Ovary (tissue), 9 donors: ENCODE measurements around the gene FMNL2. TPM values are rescaled to one million over a fixed set of nuclear protein-coding genes. Genes with fewer than 3 reads are reported as not detected.

Source experiments
- DNase-seq, 5 donors: peaks; one replicate each; pipeline ENCODE4 v3.0.0-alpha.2; 2019 to 2020
- H3K27ac ChIP-seq, 2 donors: fragments of 200-600 bp; one replicate each; pipeline versions ENCODE4 v1.5.1 to v1.8.0; 2019 to 2022
- H3K27me3 ChIP-seq: fragments of 200-600 bp; one replicate; pipeline ENCODE4 v1.8.0; 2022
- H3K36me3 ChIP-seq: fragments of 200-600 bp; sonication (generic); one replicate; pipeline ENCODE4 v1.5.1; 2019
- H3K4me1 ChIP-seq: one replicate; pipeline ENCODE4 v1.8.1; 2013; ENCODE audit warnings: mild to moderate bottlenecking, moderate library complexity; ENCODE audit not compliant: insufficient read depth
- H3K4me3 ChIP-seq: fragments of 200-600 bp; sonication (generic); one replicate; pipeline ENCODE4 v1.5.1; 2017
- H3K9me3 ChIP-seq, 2 donors: fragments of 200-600 bp in 1 of 2; sonication (generic) in 1 of 2; one replicate each; pipeline versions ENCODE4 v1.5.1 to v1.8.1; 2013 to 2019; ENCODE audit warnings: mild to moderate bottlenecking in 1 of 2, moderate library complexity in 1 of 2
- EP300 ChIP-seq: sonication (generic); formaldehyde crosslinking; IDR thresholded peaks from one replicate; pipeline ENCODE4 v1.6.1; 2017; ENCODE audit warnings: antibody characterized with exemption
- POLR2A ChIP-seq: fragments of 450-650 bp; IDR thresholded peaks from one replicate; pipeline ENCODE4 v1.6.1; 2017; ENCODE audit warnings: antibody characterized with exemption, mild to moderate bottlenecking, moderate library complexity
- WGBS, 3 donors: extraction: QIAGEN DNeasy Blood & Tissue Kit in 1 of 3; methylation state at CpG; one replicate each; pipeline versions ENCODE4 v1.1.5 to v1.1.7; 2013 to 2017; 5-methylcytosine and 5-hydroxymethylcytosine counted together
- intact Hi-C, 4 donors: fragments of 100-400 bp; cut with DNase I; formaldehyde crosslinking; loops; one replicate each; pipeline versions ENCODE4 v1.11.0 to v1.15.1; 2022 to 2023
- polyA plus RNA-seq, 2 donors: library from polyadenylated mRNA; stranded (reverse); fragments of 200-250 nt in 1 of 2; fragments of 350-450 nt in 1 of 2; fragmentation: Illumina TruSeq in 1 of 2; extraction: RNeasy Lipid Tissue Mini Kit (QIAGEN cat#74804) in 1 of 2; gene quantifications; one replicate each; pipeline ENCODE4 v1.2.3, GENCODE V29; 2013 to 2014
- total RNA-seq, 7 donors: library from RNA; depleted of rRNA in 2 of 7; stranded (reverse); fragments of >200 nt in 2 of 7; fragmentation: NEBNext Ultra II Directional in 3 of 7; extraction: Animal tissue kit (Norgen Biotek cat#: 25700) in 3 of 7; gene quantifications; one replicate each; pipeline versions ENCODE4 v1.1.0 to v1.2.4, GENCODE V29; 2016 to 2023
- TF ChIP-seq, protein P1 (sequence below), 3 donors: fragments of 450-650 bp in 2 of 3; fragments of 200-600 bp in 1 of 3; IDR thresholded peaks; one replicate each; pipeline versions ENCODE4 v1.5.1 to v1.8.0; 2016 to 2022; ENCODE audit warnings: antibody characterized with exemption in 3 of 3, mild to moderate bottlenecking in 1 of 3
- donor health status: DM: no; HTN: no; CAD: no; lungs with moderate emphysema.
- donor health status: DM: no; HTN: no; CAD: no.
- donor health status: Bipolar disorder and iron deficiency.
- donor health status: DM: yes; HTN: yes; CAD: no.
- donor health status: DM: no; HTN: no; CAD: no.
- donor health status: DM: yes; HTN: yes; CAD: no.

The FMNL2 gene
- total and polyA plus RNA-seq, 9 donors: 30.3 to 89.1 (median 51.3) TPM

- Histone ChIP-seq H3K4me3 (no peak overlapping the region), H3K27me3 (no peaks in the 10 kb centered on the region), H3K27ac (no peak overlapping the region), H3K9me3 (no peaks in the 10 kb centered on the region), H3K36me3 (no peaks in the 10 kb centered on the region), H3K4me1 (no peaks in the 10 kb centered on the region)
- DNase-seq: no peak
- 69 to 84% (median 71%) methylated on average over 1 of the region's 1 CpG for WGBS, 3 donors
- intact Hi-C loops: no loop called here
- TF ChIP-seq POLR2A: no peak
- TF ChIP-seq, protein P1, sequence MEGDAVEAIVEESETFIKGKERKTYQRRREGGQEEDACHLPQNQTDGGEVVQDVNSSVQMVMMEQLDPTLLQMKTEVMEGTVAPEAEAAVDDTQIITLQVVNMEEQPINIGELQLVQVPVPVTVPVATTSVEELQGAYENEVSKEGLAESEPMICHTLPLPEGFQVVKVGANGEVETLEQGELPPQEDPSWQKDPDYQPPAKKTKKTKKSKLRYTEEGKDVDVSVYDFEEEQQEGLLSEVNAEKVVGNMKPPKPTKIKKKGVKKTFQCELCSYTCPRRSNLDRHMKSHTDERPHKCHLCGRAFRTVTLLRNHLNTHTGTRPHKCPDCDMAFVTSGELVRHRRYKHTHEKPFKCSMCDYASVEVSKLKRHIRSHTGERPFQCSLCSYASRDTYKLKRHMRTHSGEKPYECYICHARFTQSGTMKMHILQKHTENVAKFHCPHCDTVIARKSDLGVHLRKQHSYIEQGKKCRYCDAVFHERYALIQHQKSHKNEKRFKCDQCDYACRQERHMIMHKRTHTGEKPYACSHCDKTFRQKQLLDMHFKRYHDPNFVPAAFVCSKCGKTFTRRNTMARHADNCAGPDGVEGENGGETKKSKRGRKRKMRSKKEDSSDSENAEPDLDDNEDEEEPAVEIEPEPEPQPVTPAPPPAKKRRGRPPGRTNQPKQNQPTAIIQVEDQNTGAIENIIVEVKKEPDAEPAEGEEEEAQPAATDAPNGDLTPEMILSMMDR (IDR thresholded peaks at IDR 0.05): no peak
- TF ChIP-seq EP300: no peak
Measured at GRCh38 chr2:152655880-152656279, 320.9 kb downstream of the FMNL2 start.

DNA sequence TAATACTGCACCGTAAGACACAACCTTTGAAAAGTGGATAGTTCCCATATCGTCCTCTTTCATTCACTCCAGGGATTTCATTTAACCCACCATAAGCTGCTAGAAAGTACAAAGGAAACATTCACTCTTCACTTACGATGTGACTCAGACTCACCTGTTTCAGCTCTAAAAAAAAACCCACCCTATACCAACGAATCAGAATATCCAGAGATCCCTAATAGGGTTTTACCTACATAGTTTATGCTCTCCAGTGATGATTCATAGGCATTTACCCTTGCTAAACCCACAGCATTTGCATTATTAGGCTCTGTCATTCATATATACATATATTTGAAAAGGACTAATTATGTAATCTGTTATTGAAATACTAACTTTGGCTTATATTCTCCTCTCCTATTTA is 322.1 kb downstream of the FMNL2 start:
- no peaks in the 10 kb centered on the region for H3K4me1 ChIP-seq
- H3K4me3 ChIP-seq: no peak overlapping the region
- H3K9me3 ChIP-seq: no peaks in the 10 kb centered on the region
- 76 to 81% (median 78%) methylated on average over 4 of the region's 4 CpGs for WGBS, 3 donors
- H3K27ac ChIP-seq: no peak overlapping the region
- no peaks in the 10 kb centered on the region for H3K36me3 ChIP-seq
- no peak for DNase-seq
- H3K27me3 ChIP-seq: no peaks in the 10 kb centered on the region
- intact Hi-C loops: no loop called here
- TF ChIP-seq POLR2A (no peak), EP300 (no peak)
- TF ChIP-seq, protein P1 (IDR thresholded peaks at IDR 0.05): no peak

DNA sequence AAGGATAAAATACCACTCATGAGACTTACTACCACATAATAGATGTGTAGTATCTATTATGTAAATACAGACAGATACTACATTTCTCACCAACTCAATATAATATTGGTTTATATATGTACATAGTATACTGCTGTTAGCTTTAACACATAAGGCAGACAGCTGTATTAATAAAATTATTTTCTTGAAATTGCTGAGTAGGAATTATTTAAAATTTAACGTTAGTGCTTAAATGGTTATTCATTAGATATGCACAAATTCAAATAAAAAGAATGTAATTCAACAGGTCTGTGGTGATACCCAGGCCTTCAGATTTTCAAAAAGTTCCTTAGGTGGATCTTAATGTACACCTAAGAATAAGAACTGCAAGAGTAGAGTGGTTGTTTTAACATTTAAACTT is 323.2 kb downstream of the FMNL2 start:
- intact Hi-C loops: no loop called here
- no peaks in the 10 kb centered on the region for H3K36me3 ChIP-seq
- no peaks in the 10 kb centered on the region for H3K9me3 ChIP-seq
- H3K4me3 ChIP-seq: no peak overlapping the region
- DNase-seq: no peak
- no peaks in the 10 kb centered on the region for H3K4me1 ChIP-seq
- H3K27me3 ChIP-seq: no peaks in the 10 kb centered on the region
- 56 to 69% (median 64%) methylated on average over 1 of the region's 1 CpG for WGBS, 3 donors
- TF ChIP-seq, protein P1 (IDR thresholded peaks at IDR 0.05): no peak
- no peak for TF ChIP-seq EP300
- no peak for TF ChIP-seq POLR2A
- no peak overlapping the region for H3K27ac ChIP-seq

DNA sequence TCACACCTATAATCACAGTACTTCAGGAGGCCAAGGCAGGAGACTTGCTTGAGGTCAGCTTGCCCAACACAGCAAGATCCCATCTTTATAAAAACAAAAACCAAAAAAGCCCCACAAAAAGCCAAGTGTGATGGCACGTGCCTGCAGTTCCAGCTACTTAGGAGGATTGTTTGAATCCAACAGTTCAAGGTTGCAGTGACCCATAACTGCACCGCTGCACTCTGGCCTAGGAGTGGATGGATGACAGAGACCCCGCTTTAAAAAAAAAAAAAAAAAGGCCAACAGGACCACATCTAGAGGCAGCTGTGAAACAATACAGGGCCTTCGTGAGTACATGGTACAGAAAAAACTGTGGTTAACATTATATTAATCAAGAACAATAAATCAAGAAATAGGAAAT is 326.1 kb downstream of the FMNL2 start:
- no peaks in the 10 kb centered on the region for H3K4me1 ChIP-seq
- WGBS, 3 donors: 75 to 85% (median 84%) methylated on average over 4 of the region's 4 CpGs
- no peaks in the 10 kb centered on the region for H3K27me3 ChIP-seq
- no peaks in the 10 kb centered on the region for H3K9me3 ChIP-seq
- H3K36me3 ChIP-seq: no peaks in the 10 kb centered on the region
- H3K27ac ChIP-seq: no peak overlapping the region
- TF ChIP-seq, protein P1 (IDR thresholded peaks at IDR 0.05): no peak
- no peak for TF ChIP-seq POLR2A
- TF ChIP-seq EP300: no peak
- no peak for DNase-seq
- intact Hi-C loops: no loop called here
- H3K4me3 ChIP-seq: no peak overlapping the region

DNA sequence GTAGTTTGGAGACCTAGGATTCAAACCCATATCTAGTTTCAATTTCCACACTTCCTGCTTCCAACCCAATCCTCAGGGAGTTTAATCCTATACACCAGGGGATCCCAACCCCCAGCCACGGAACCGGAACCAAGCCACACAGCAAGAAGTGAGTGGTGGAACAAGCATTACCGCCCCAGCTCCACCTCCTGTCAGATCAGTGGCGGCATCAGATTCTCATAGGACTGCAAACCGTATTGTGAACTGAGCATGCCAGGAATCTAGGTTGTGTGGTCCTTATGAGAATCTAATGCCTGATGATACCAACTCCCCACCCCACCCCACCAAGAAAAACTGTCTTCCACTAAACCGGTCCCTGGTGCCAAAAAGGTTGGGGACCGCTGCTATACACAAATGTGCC is 329.8 kb downstream of the FMNL2 start:
- no peaks in the 10 kb centered on the region for H3K36me3 ChIP-seq

More for the DNA sequence above, 329.8 kb downstream of the FMNL2 start:
- Histone ChIP-seq H3K4me1 (no peaks in the 10 kb centered on the region), H3K9me3 (no peaks in the 10 kb centered on the region), H3K27ac (no peak overlapping the region), H3K4me3 (no peak overlapping the region), H3K27me3 (no peaks in the 10 kb centered on the region)
- TF ChIP-seq EP300: no peak
- TF ChIP-seq POLR2A: no peak
- TF ChIP-seq, protein P1 (IDR thresholded peaks at IDR 0.05): no peak
- DNase-seq: no peak
- intact Hi-C loops: no loop called here
- WGBS, 3 donors: 95 to 97% (median 96%) methylated on average over 7 of the region's 7 CpGs
